ENCODE data around the gene SF3B3. TPM values are rescaled to one million over a fixed set of nuclear protein-coding genes. Genes with fewer than 3 reads are reported as not detected.
"Not testable (repeated sequence)": the region's sequence is repeated elsewhere in the genome, so short reads cannot be mapped to it uniquely, and the experiment has no call there.

Gene SF3B3
- total RNA-seq, 2 donors from 2014 or later = 140 to 144 TPM

DNA sequence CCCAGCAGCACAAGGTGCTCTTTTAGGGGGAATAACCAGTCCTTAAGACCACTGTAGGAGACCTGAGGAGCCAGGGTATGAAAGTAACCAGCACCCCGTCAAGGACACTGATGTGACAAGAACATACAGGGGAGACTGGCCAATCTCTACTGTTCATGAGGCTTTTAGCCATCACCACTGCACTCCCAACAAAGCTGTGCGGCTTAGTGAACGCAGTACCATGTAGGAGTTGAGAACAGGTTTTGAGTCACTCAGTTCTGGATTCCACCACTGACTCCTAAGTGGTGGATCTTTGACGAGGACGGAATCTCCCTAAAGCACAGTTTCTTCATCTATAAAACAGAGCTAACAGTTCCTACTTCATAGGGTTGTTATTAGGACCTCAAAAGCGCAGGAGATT lies 27.1 kb upstream of the SF3B3 start:
- DNase-seq (ENCODE audit: low spot score) = no peak
- intact Hi-C loops (cut with DNase I) = no loop called here

DNA sequence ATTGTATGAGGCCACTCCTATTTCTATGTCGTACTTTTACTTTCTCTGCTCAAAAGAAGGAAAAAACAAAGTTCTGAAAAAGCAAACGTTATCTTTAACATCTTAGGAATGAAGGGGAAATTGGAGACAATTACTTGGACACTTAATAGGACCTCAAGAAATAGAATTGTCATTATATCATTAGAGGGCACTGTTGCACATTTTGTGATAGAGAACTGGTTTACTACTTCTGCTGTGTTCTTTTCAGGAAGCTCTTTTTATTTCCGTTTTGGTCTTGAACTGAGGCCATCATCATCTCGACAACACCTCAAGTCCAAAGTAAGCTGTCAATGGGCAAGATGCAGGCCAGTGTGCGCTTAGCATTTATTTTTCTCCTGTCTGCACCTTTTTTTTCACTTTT lies 14.9 kb upstream of the SF3B3 start:
- intact Hi-C loops (cut with DNase I) = no loop called here
- no peak for DNase-seq (ENCODE audit: low spot score)

DNA sequence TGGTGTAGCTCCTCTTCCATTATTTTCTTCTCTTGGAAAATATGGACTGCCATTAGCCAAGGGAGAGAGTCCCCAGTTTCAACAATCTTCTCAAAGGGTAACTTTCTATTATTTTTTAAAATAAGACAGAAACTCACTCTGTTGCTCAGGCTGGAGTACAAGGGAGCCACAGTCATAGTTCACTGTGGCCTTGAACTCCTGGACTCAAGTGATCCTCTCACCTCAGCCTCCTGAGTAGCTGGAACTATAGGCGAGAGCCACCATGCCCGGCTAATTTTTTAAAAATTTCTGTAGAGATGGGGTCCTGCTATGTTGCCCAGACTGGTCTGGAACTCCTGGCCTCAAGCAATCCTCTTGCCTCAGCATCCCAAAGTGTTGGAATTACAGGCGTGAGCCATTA lies 13.4 kb upstream of the SF3B3 start:
- intact Hi-C loops (cut with DNase I) = no loop called here
- DNase-seq (ENCODE audit: low spot score) = no peak

GRCh38 chr16:70511833-70512232 lies 11.8 kb upstream of the SF3B3 start:
- no peak for DNase-seq (ENCODE audit: low spot score)
- intact Hi-C loops (cut with DNase I) = no loop called here

- intact Hi-C loops (cut with DNase I) = no loop called here
- DNase-seq (ENCODE audit: low spot score) = no peak
Measured at GRCh38 chr16:70512456-70512855, 11.2 kb upstream of the SF3B3 start.

DNA sequence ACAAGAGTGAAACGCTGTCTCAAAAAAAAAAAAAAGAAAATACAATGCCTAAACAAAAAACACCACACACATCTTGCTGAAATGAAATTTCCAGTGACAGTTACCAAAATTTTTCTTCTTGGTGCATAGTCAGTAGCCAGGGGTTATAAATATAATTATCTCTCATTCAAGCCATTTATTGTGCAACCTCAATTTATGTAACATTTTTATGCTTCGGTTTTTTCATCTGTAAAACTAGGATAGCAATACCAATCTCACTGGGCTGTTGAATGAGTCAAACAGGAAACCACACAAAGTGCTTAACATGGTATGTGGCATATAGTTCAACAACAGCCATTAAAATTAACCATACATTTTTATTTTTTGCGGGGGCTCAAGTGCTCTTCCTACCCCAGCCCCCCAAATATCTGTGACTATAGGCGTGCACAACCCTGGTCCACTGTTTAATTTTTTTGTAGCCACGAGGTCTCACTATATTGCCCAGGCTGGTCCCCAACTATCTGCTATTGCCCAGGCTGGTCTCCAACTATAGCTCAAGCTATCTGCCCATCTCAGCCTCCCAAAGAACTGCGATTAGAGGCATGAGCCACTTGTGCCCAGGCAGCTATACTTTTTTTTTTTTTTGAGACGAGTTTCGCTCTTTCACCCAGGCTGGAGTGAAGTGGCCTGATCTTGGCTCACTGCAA lies 2.9 kb upstream of the SF3B3 start:
- no peak for DNase-seq (ENCODE audit: low spot score)
- intact Hi-C loops (cut with DNase I) = loop anchor here in 1 of 2 donors (10.0 kb wide), 1 partner anchor 134 kb away; no protein-coding TSS in a partner anchor

DNA sequence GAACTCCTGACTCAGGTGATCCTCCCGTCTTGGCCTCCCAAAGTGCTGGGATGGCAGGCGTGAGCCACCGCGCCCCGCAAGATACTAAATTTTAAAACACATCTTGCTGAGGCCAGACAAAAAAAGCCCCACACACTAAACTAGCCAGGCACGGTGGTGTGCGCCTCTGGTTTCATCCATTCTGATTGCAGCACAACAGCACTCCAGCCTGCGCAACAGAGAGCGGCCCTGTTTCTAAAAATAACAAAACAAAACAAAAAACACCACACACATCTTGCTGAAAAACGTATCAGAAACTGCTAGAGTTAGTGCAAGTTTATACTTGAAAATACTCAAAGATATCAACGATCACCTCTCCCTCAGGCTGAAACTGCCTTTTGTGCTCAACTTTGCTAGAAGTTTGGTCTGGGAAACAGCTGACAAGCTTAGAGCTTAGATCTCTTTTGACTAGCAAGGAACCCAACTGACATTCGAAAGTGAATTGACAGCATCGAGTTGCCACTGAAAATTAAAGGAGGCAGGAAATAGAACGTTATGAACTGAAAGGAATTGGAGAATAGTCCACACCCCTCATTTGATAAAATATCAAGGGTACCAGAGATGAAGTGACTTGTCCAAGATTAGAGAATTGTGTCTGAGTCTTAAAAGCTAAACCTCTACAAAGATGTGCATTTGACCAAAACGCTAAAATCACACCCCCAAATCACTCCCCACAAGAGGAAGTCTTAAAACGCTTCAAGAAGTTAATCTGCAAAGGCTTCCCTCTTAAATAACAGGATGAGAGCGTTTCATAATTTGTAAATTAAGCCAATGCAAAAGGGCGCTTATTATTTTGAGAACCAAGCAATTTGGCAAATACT lies 1.2 kb upstream of the SF3B3 start:
- DNase-seq (ENCODE audit: low spot score) = peak; percentile 54
- intact Hi-C loops (cut with DNase I) = loop anchor here in 1 of 2 donors (10.0 kb wide), 1 partner anchor 132 kb away; no protein-coding TSS in a partner anchor

DNA sequence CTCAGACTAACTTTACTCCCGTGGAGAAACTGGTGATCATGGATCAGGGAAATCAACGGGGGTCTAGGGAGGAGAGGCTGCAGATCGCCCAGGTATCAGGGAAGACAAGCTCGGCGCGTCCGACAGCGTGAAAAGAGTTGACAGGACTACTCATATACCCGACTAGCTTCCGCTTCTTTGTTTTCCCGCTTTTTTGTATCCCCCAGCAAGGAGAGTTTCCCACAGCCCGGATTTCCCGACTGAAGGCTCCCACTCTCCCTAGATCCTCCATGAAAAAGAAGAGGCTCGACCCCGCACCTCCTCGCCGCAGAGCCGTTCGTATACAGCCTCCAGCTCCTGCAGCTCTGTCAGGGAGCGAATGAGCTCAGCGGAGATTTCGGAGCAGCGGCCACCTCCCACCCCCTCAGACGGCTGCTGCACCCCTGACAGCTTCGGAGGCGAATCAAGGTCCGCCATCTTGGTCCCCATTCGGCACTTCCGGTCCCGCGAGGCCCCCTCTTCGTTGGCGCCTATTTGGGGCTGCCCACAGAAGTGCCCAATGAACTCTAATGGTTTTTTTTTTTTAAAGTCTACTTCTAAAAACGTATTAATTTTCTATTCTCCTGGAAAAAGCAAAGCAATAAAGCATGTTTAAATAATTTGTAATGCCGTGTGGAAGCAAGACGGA lies 407 bp upstream of the SF3B3 start, which contains the start of gene COG4:
Gene COG4, minus strand, starts transcription at position 479 of the 667 bp plus-strand sequence. Its CDS starts 11 bp downstream, at position 468.
- DNase-seq (ENCODE audit: low spot score) = peak; percentile 96
- intact Hi-C loops (cut with DNase I) = loop anchor here in 1 of 2 donors (10.0 kb wide), 1 partner anchor 132 kb away; no protein-coding TSS in a partner anchor

DNA sequence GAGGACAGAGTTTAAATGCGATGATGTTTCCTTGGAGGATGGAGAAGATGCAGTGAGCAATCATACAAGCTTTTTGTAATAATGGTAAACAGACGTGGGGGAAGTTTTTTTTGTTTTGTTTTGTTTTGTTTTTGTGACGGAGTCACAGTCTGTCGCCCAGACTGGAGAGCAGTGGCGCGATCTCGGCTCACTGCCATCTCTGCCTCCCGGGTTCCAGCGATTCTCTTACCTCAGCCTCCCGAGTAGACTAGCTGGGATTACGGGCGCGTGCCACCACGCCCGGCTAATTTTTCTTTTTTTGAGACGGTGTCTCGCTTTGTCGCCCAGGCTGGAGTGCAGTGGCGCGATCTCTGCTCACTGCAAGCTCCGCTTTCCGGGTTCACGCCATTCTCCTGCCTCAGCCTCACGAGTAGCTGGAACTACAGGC lies 796 bp downstream of the SF3B3 start:
- intact Hi-C loops (cut with DNase I) = loop anchor here in 1 of 2 donors (10.0 kb wide), 1 partner anchor 130 kb away; no protein-coding TSS in a partner anchor

DNA sequence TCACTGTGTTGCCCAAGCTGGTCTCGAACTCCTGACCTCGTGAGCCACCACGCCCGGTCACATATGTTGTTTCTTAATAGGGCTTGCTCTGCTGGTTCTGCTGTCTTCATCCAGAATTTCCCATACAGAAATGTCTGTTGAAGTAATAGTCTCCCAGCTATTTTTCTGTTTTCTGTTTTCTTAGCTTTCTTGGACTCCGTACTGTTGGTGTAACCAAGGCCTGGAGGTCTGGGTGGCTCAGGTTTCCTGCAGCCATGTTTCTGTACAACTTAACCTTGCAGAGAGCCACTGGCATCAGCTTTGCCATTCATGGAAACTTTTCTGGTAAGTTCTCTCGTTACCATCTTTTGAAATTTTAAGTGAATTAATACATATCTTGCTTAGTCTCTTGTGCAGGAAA lies 2.8 kb downstream of the SF3B3 start:
- intact Hi-C loops (cut with DNase I) = loop anchor here in 1 of 2 donors (10.0 kb wide), 1 partner anchor 128 kb away; no protein-coding TSS in a partner anchor

More for the DNA sequence above, 796 bp downstream of the SF3B3 start:
- not testable (repeated sequence) for DNase-seq (ENCODE audit: low spot score)

DNA sequence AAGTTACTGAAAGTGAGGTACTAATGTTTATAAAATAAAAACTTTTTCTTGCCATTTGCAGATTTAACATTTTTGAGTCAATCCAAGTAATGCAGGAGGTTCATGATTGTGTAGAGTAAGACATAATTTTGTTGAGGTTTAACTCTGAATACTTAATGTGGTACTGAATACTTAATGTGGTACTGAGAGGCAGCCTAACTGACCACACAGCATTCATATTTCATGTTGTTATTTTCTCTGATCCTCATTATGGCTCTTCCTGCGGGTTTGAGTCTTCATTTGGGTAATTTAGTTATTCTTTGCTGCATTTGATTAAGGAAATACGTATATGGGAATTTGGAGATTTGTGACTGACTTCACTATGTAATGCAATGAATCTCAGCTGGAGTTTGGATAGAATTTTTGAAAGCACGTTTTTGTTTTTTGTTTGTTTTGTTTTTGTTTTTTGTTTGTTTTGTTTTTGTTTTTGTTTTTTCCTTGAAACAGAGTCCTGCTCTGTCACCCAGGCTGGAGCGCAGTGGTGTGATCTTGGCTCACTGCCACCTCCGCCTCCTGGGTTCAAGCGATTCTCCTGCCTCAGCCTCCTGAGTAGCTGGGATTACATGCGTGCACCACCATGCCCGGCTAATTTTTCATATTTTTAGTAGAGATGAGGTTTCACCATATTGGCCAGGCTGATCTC lies 3.8 kb downstream of the SF3B3 start:
- intact Hi-C loops (cut with DNase I) = loop anchor here in 1 of 2 donors (10.0 kb wide), 1 partner anchor 127 kb away; no protein-coding TSS in a partner anchor
- DNase-seq (ENCODE audit: low spot score) = no peak

More for the DNA sequence above, 2.8 kb downstream of the SF3B3 start:
- no peak for DNase-seq (ENCODE audit: low spot score)

GRCh38 chr16:70529051-70529777 lies 5.6 kb downstream of the SF3B3 start:
- no peak for DNase-seq (ENCODE audit: low spot score)

GRCh38 chr16:70529954-70530353 lies 6.3 kb downstream of the SF3B3 start:
- intact Hi-C loops (cut with DNase I) = loop anchor here (10.0 kb wide), 1 partner anchor 125 kb away; no protein-coding TSS in a partner anchor
- not testable (repeated sequence) for DNase-seq (ENCODE audit: low spot score)

More at GRCh38 chr16:70529051-70529777, 5.6 kb downstream of the SF3B3 start:
- intact Hi-C loops (cut with DNase I) = loop anchor here in 1 of 2 donors (10.0 kb wide), 1 partner anchor 126 kb away; no protein-coding TSS in a partner anchor

DNA sequence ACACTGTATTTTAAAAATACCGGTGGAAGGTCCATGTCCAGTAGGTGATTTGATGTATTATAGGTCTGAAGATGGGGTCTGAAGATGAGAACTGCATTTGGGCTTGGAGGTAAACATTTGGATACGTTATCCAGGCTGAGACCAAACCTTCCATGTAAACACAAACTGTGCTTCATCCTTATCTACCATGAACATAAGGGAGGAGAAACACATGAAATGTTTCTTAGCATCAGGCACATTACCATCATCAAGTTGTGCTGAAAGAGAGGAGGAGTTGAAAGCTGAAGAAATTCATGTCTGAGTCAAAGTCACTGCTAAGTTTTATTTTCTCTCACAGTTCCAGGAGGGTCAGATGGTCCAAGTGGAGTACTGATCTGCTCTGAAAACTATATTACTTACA lies 11.4 kb downstream of the SF3B3 start:
- DNase-seq (ENCODE audit: low spot score) = no peak
- intact Hi-C loops (cut with DNase I) = loop anchor here in 1 of 2 donors (10.0 kb wide), 1 partner anchor 120 kb away; no protein-coding TSS in a partner anchor

DNA sequence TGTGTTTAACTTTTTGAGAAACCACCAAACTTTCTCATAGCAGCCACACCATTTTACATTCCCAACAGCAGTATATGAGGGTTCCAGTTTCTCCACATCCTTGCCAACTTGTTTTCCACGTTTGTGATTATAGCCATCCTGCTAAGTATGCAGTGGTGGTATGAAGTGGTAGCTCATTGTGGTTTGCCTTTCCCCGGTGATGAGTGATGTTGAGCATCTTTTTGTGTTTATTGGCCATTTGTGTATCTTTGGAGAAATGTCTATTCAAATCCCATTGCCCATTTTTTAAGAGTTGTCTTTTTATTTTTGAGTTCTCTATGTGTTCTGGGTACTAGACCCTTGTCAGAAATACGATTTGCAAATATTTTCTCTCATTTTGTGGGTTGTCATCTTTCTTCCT lies 17.4 kb downstream of the SF3B3 start:
- intact Hi-C loops (cut with DNase I) = no loop called here
- DNase-seq (ENCODE audit: low spot score) = no peak

DNA sequence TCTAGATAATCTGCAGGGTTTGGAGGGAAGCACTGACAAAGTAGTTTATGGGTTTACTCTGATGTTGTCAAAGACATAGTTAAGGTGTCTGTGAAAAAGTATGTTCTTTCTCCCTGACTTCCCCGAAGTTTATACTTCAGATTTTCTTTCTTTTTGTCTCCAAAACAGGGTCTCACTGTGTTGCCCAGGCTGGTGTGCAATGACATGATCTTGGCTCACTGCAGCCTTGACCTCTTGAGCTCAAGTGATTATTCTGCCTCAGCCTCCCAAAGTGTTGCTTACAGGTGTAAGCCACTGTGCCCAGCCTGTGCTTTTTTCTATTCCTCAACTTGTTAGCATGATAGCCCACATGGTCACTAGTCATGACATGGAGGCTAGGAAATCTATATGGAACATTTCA lies 20.9 kb downstream of the SF3B3 start:
- no peak for DNase-seq (ENCODE audit: low spot score)
- intact Hi-C loops (cut with DNase I) = no loop called here

GRCh38 chr16:70548936-70549335 lies 25.3 kb downstream of the SF3B3 start:
- DNase-seq (ENCODE audit: low spot score) = no peak
- intact Hi-C loops (cut with DNase I) = no loop called here

- DNase-seq (ENCODE audit: low spot score) = no peak
- intact Hi-C loops (cut with DNase I) = no loop called here
Measured at GRCh38 chr16:70550082-70550481, 26.5 kb downstream of the SF3B3 start.
